D721Med (cell line): Measurements from ENCODE around the gene ADARB2.

Experiments
- DNase-seq: peaks from one replicate; pipeline ENCODE4 v3.0.0; 2011; ENCODE audit warnings: low spot score; ENCODE audit not compliant: insufficient read length
- FAIRE-seq: peaks from 2 replicates; lab custom pipeline; 2011; peaks lifted over from hg19 to GRCh38; lab: Jason Lieb, UNC
- TF ChIP-seq, protein P1 (sequence below): IDR thresholded peaks from 2 replicates; pipeline ENCODE4 v1.5.1; 2012; ENCODE audit warnings: mild to moderate bottlenecking, control low read depth; ENCODE audit not compliant: insufficient read depth; ENCODE audit errors: missing control alignments

The ADARB2 gene

GRCh38 chr10:1172256-1172984 lies 564.9 kb downstream of the ADARB2 start:
- no peak for DNase-seq
- FAIRE-seq = no peak
- TF ChIP-seq, protein P1, sequence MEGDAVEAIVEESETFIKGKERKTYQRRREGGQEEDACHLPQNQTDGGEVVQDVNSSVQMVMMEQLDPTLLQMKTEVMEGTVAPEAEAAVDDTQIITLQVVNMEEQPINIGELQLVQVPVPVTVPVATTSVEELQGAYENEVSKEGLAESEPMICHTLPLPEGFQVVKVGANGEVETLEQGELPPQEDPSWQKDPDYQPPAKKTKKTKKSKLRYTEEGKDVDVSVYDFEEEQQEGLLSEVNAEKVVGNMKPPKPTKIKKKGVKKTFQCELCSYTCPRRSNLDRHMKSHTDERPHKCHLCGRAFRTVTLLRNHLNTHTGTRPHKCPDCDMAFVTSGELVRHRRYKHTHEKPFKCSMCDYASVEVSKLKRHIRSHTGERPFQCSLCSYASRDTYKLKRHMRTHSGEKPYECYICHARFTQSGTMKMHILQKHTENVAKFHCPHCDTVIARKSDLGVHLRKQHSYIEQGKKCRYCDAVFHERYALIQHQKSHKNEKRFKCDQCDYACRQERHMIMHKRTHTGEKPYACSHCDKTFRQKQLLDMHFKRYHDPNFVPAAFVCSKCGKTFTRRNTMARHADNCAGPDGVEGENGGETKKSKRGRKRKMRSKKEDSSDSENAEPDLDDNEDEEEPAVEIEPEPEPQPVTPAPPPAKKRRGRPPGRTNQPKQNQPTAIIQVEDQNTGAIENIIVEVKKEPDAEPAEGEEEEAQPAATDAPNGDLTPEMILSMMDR = no peak

DNA sequence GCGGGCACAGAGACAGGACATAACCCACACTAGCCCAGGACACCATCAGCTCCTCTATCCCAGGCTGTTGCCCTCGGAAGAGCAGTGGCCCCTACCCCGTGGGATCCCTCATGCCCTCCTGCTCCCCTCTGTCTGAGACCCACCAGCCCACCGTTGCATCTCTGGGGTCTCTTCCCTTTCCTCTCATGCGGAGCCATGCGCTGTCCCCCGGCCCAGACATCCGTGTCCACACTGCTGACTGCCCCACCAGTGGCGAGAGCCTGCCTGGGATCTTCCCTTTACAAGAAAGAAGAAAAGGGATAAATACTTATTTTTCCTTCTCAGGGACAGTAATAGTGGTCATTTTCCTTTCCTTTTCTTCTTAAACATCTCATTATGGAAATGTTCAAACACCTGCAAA lies 565.7 kb downstream of the ADARB2 start:
- FAIRE-seq (no peak), DNase-seq (no peak)
- TF ChIP-seq, protein P1 = no peak

- TF ChIP-seq, protein P1 = no peak
- DNase-seq (no peak), FAIRE-seq (no peak)
These were observed 566.1 kb downstream of the ADARB2 start for GRCh38 chr10:1171182-1171581.

- DNase-seq = no peak
- FAIRE-seq = no peak
- TF ChIP-seq, protein P1 = no peak
These were observed 566.5 kb downstream of the ADARB2 start for GRCh38 chr10:1170867-1171180.

DNA sequence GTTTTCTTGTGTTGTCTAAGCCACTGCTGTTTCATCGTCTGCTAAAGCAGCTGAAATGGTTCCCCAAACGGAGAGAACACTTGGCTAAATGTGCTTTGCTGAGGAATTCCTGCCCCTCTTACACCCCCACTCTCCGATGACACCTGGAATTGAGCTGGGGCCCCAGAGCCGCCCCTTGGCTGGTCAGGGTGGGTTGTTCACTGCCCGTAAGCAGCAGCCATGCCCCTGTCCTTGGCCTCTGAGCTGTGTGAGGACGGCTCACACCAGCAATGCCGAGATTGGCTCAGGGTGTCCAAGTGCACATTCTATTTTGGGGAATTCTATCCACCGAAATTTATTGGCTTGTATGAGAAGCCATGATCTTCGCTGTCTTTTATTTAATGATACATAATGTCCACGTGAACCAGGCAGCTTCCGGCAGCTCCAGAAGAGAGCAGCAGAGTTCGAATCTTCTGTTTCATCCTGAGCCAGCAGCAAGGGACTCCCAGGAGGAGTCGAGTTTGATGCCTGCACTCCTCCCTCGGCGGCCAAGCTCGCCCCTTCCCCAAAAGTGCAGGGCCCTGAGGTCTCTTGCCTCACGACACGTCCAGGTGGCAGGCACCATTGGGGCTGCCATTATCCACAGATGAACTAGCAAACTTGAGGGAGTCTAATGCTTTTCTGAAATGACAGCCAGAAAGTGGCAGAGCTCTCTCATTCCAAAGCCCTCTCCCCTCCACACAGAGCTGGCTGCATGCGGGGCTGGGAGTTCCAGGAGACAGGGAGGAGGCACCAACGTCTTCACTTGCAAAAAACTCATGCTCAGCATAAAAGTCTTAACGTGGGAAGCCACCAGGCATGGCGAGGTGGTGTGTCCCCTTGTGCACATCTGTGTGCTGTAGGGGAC lies 567.1 kb downstream of the ADARB2 start:
- TF ChIP-seq, protein P1 = no peak
- FAIRE-seq (no peak), DNase-seq (no peak)

DNA sequence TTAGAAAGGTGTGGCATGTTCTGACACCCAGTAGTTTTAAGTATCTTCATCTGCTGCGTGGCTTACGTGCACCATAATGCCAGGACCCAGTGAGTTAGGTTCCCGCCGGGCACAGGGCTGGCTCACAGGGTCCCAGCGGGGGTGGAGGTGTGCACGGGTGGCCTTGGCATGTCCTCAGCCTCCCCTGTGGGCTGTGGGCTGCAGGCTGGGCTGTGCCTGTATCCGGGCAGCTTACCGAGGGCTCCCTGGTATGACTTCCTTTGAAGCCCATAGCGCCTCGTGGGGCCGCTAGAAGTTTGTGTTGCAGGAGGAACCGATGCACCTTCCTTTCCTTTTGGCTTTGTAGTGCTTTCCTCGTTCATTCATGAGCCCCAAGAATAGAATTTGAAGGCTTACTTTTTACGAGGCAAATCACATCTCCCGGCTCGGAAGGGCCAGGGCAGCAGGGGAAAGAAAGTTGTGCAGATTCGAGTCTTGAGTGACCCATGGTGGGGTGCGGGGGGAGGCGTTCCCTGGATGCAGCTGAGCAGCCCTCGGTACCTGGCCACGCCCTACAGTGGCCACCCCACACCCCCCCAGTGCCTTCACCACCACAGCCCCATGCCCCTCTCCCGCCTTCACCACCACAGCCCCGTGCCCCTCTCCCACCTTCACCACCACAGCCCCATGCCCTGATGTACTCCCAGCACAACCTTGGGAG lies 568.0 kb downstream of the ADARB2 start:
- FAIRE-seq (no peak), DNase-seq (no peak)
- TF ChIP-seq, protein P1 = no peak
